Duodenal mucosa (tissue), 2 donors: ENCODE data around the gene PARD3B.

Source experiments
- H3K27ac ChIP-seq: one replicate; pipeline ENCODE4 v1.7.0; 2013; ENCODE audit warnings: low read depth, low read length
- H3K27me3 ChIP-seq, 2 donors: one replicate each; pipeline ENCODE4 v1.7.0; 2013; ENCODE audit warnings: low read length in 2 of 2, control low read depth in 1 of 2; ENCODE audit not compliant: insufficient read depth in 2 of 2, control insufficient read depth in 1 of 2
- H3K36me3 ChIP-seq, 2 donors: one replicate each; pipeline ENCODE4 v1.7.0; 2013; ENCODE audit warnings: low read length in 2 of 2, control low read depth in 1 of 2; ENCODE audit not compliant: insufficient read depth in 2 of 2, control insufficient read depth in 1 of 2
- H3K4me1 ChIP-seq, 2 donors: one replicate each; pipeline ENCODE4 v1.7.0; 2013; ENCODE audit warnings: low read length in 2 of 2, control low read depth in 1 of 2; ENCODE audit not compliant: insufficient read depth in 2 of 2, control insufficient read depth in 1 of 2
- H3K4me3 ChIP-seq, 2 donors: one replicate each; pipeline ENCODE4 v1.7.0; 2013; ENCODE audit warnings: low read length in 2 of 2, low read depth in 1 of 2
- H3K9ac ChIP-seq, 2 donors: one replicate each; pipeline ENCODE4 v1.7.0; 2013; ENCODE audit warnings: low read length in 2 of 2, low read depth in 1 of 2
- H3K9me3 ChIP-seq, 2 donors: one replicate each; pipeline ENCODE4 v1.7.0; 2013; ENCODE audit warnings: low read length in 2 of 2, control low read depth in 1 of 2; ENCODE audit not compliant: control insufficient read depth in 1 of 2

Gene PARD3B

GRCh38 chr2:205323929-205324328 is 778.7 kb downstream of the PARD3B start:
- Histone ChIP-seq H3K9me3 (peaks cover 0 to 4% of the 10 kb centered on the region in 2 donors), H3K27me3 (no peaks in the 10 kb centered on the region), H3K27ac (no peak overlapping the region), H3K9ac (no peak overlapping the region), H3K4me1 (no peaks in the 10 kb centered on the region), H3K36me3 (no peaks in the 10 kb centered on the region), H3K4me3 (no peak overlapping the region)

DNA sequence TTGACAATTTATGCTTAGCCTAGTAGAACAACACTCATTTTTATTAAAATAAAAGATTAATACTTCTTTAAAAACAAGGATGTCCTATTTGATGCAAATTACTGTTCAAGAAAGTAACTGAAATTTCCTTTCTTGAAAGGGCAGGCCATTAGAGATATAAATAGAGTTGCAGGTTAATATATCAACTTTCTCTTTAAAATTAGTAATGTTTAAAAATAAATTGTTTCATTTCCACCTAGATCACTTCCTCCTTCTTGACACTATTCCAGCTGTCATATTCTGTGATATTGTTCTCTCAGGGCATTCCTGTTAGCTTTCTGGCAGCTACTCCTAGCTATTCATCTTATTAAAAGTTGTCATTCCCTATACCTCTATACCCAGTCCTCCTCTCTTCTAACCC is 779.1 kb downstream of the PARD3B start:
- H3K9ac ChIP-seq: no peak overlapping the region
- no peaks in the 10 kb centered on the region for H3K27me3 ChIP-seq
- H3K9me3 ChIP-seq: peaks cover 0 to 4% of the 10 kb centered on the region in 2 donors
- no peaks in the 10 kb centered on the region for H3K4me1 ChIP-seq
- no peak overlapping the region for H3K27ac ChIP-seq
- H3K4me3 ChIP-seq: no peak overlapping the region
- H3K36me3 ChIP-seq: no peaks in the 10 kb centered on the region

DNA sequence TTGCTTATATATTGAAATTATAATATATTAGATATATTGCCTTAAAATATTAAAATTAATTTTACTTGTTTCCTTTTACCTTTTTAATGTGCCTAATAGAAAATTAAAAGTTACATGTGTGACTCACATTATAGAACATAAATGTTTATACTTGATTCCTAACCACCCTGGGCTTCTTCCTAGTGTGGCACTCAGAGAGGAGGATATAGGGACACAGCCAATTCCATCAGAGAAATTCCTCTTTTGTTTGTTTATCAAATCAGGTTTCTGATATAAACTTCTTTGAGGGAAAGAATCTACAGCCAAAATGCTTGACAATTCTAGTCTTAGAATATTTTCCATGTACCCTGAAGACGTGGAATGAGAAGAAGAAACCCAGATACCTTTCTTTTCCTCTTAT is 788.1 kb downstream of the PARD3B start:
- H3K4me1 ChIP-seq: no peaks in the 10 kb centered on the region
- no peak overlapping the region for H3K4me3 ChIP-seq
- H3K9ac ChIP-seq: no peak overlapping the region
- H3K27me3 ChIP-seq: no peaks in the 10 kb centered on the region
- peaks cover 0 to 4% of the 10 kb centered on the region in 2 donors for H3K9me3 ChIP-seq
- no peak overlapping the region for H3K27ac ChIP-seq
- no peaks in the 10 kb centered on the region for H3K36me3 ChIP-seq

DNA sequence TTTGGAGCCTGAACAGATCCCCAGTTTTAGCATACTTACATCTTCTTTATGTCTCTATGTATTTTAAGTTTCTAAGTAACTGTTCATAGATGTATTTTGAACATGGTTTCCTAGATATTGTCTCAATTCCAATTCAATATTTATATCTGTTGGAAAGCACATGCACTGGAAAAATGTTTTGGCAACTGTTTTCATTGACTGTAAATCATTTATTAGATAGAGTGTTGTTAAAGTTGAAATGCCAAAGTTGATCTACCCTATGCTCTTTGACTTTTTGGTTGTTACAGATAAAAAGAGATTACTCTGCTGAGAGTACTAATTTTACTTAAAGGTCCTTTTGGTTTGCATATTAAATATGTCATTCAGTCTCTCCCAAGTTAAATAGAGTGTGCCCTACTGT is 792.0 kb downstream of the PARD3B start:
- Histone ChIP-seq H3K27ac (no peak overlapping the region), H3K4me1 (no peaks in the 10 kb centered on the region), H3K9ac (no peak overlapping the region), H3K4me3 (no peak overlapping the region), H3K27me3 (no peaks in the 10 kb centered on the region), H3K9me3 (peaks cover 0 to 4% of the 10 kb centered on the region in 2 donors), H3K36me3 (no peaks in the 10 kb centered on the region)

GRCh38 chr2:205338156-205338555 is 792.9 kb downstream of the PARD3B start:
- H3K27me3 ChIP-seq: no peaks in the 10 kb centered on the region
- peaks cover 0 to 4% of the 10 kb centered on the region in 2 donors for H3K9me3 ChIP-seq
- H3K9ac ChIP-seq: no peak overlapping the region
- H3K4me1 ChIP-seq: no peaks in the 10 kb centered on the region
- no peak overlapping the region for H3K4me3 ChIP-seq
- no peak overlapping the region for H3K27ac ChIP-seq
- no peaks in the 10 kb centered on the region for H3K36me3 ChIP-seq

GRCh38 chr2:205343103-205343502 is 797.8 kb downstream of the PARD3B start:
- H3K36me3 ChIP-seq: no peaks in the 10 kb centered on the region
- no peaks in the 10 kb centered on the region for H3K9me3 ChIP-seq
- no peak overlapping the region for H3K9ac ChIP-seq
- no peaks in the 10 kb centered on the region for H3K4me1 ChIP-seq
- no peak overlapping the region for H3K27ac ChIP-seq
- H3K4me3 ChIP-seq: no peak overlapping the region
- no peaks in the 10 kb centered on the region for H3K27me3 ChIP-seq

- Histone ChIP-seq H3K27me3 (no peaks in the 10 kb centered on the region), H3K36me3 (no peaks in the 10 kb centered on the region), H3K9me3 (no peaks in the 10 kb centered on the region), H3K9ac (no peak overlapping the region), H3K4me1 (no peaks in the 10 kb centered on the region), H3K27ac (no peak overlapping the region), H3K4me3 (no peak overlapping the region)
Measured at GRCh38 chr2:205346649-205347048, 801.4 kb downstream of the PARD3B start.

- Histone ChIP-seq H3K27me3 (no peaks in the 10 kb centered on the region), H3K27ac (no peak overlapping the region), H3K9ac (no peak overlapping the region), H3K4me3 (no peak overlapping the region), H3K36me3 (no peaks in the 10 kb centered on the region), H3K9me3 (no peaks in the 10 kb centered on the region), H3K4me1 (no peaks in the 10 kb centered on the region)
Measured at GRCh38 chr2:205347899-205348298, 802.6 kb downstream of the PARD3B start.

DNA sequence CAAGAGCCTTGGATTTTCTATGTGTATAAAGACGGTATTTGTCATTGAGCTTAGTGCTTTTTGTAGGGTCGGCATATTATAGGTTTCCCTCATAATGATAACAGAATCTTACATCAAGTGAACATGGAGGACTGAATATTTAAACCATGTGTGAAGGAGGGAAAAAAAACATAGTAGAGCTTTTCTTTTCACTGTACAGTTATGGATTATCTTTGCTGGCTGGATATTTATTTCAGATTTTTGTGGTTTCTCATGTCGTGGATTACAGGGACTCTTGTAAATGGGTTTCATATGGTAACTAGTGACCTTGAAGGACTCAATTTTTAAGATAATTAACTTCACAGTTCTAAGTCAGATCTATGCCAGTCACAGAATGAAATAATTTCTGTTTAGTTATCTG is 806.8 kb downstream of the PARD3B start:
- no peaks in the 10 kb centered on the region for H3K9me3 ChIP-seq
- H3K4me3 ChIP-seq: no peak overlapping the region
- no peaks in the 10 kb centered on the region for H3K4me1 ChIP-seq

GRCh38 chr2:205352593-205352992 is 807.3 kb downstream of the PARD3B start:
- no peaks in the 10 kb centered on the region for H3K27me3 ChIP-seq
- H3K4me3 ChIP-seq: no peak overlapping the region
- H3K27ac ChIP-seq: no peak overlapping the region
- H3K9ac ChIP-seq: no peak overlapping the region
- no peaks in the 10 kb centered on the region for H3K36me3 ChIP-seq
- H3K9me3 ChIP-seq: no peaks in the 10 kb centered on the region
- no peaks in the 10 kb centered on the region for H3K4me1 ChIP-seq

More for the DNA sequence above, 806.8 kb downstream of the PARD3B start:
- no peaks in the 10 kb centered on the region for H3K36me3 ChIP-seq
- H3K27me3 ChIP-seq: no peaks in the 10 kb centered on the region
- H3K9ac ChIP-seq: no peak overlapping the region
- H3K27ac ChIP-seq: no peak overlapping the region

DNA sequence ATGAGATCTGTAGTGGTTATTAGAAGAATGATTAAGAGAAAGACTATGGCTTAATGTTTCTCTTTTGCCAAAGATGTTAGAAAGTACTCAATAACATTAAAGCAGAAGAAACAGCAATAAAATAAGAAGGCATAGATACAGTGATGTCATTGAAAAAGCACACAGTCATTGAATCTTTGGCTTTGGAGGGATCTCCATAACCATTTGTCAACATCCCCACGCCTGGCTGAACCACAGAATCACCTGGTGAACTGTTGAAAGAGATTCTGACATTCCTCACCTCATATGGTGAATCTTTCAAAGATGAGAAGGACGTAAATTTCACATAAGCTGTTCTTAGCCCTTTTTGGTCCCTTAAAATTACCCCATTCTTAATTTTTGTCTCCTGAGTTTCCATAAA is 812.5 kb downstream of the PARD3B start:
- Histone ChIP-seq H3K27ac (no peak overlapping the region), H3K4me1 (no peaks in the 10 kb centered on the region), H3K36me3 (no peaks in the 10 kb centered on the region), H3K27me3 (no peaks in the 10 kb centered on the region), H3K9ac (no peak overlapping the region), H3K9me3 (no peaks in the 10 kb centered on the region), H3K4me3 (no peak overlapping the region)
